GM12878 (cell line): Measurements from ENCODE around the gene PARP2. TPM values are rescaled to one million over a fixed set of nuclear protein-coding genes. Genes with fewer than 3 reads are reported as not detected.

ENCODE experiments used
- ATAC-seq: fragments of 200-7000 bp; cut with Tn5 transposase; 3 replicates; pipeline ENCODE4 v1.9.1; 2020; ENCODE audit warnings: mild to moderate bottlenecking, moderate library complexity
- BruUV-seq: library from RNA; stranded (reverse); fragments of 400-500 nt; replicated peaks from 2 replicates; lab custom pipeline; 2021; lab: Mats Ljungman, UMichigan
- CTCF ChIA-PET: fragments of 300-600 bp; sonication (Branson Sonifier 250); formaldehyde crosslinking; extraction: SDS; loops from one replicate; lab custom pipeline; 2021; ENCODE audit warnings: inconsistent platforms; lab: Yijun Ruan, JAX
- POLR2A ChIA-PET: fragments of 350-600 bp; formaldehyde crosslinking; extraction: SDS; loops from one replicate; lab custom pipeline; 2021; ENCODE audit warnings: inconsistent platforms; lab: Charles Lee
- RAD21 ChIA-PET: fragments of 300-600 bp; sonication (Branson Sonifier 250); formaldehyde crosslinking; loops from one replicate; lab custom pipeline; 2023; ENCODE audit warnings: antibody characterized with exemption; ENCODE audit not compliant: unreplicated experiment; lab: Charles Lee
- SMC1A ChIA-PET: fragments of 300-600 bp; sonication (Branson Sonifier 250); formaldehyde crosslinking; loops from one replicate; lab custom pipeline; 2023; ENCODE audit not compliant: unreplicated experiment, uncharacterized antibody; lab: Charles Lee
- DNase-seq: peaks from one replicate; pipeline ENCODE4 v3.0.0-alpha.2; 2011; ENCODE audit warnings: low read depth, low spot score
- FAIRE-seq: peaks from 3 replicates; lab custom pipeline; 2011; peaks lifted over from hg19 to GRCh38; lab: Jason Lieb, UNC
- H2AFZ ChIP-seq: 2 replicates; pipeline ENCODE4 v1.6.0; 2011; ENCODE audit warnings: low read depth, low read length, control low read depth; ENCODE audit not compliant: control insufficient read depth
- H3K27ac ChIP-seq: 2 replicates; pipeline ENCODE4 v1.5.1; 2011; ENCODE audit warnings: control low read depth; ENCODE audit not compliant: control insufficient read depth, insufficient read depth
- H3K27me3 ChIP-seq, 2 experiments: replicated peaks in 1 of 2; 2 replicates each; pipeline versions ENCODE4 v1.6.0 to v1.6.1; 2011; ENCODE audit warnings: low read length in 1 of 2; ENCODE audit not compliant: control insufficient read depth in 2 of 2, insufficient read depth in 2 of 2
- H3K36me3 ChIP-seq, 2 experiments: 2 replicates each; pipeline ENCODE4 v1.5.1; 2011; ENCODE audit warnings: low read length in 1 of 2; ENCODE audit not compliant: control insufficient read depth in 2 of 2, insufficient read depth in 2 of 2
- H3K4me1 ChIP-seq: 2 replicates; pipeline ENCODE4 v1.6.1; 2011; ENCODE audit warnings: mild to moderate bottlenecking, low read length, moderate library complexity, mixed read lengths; ENCODE audit not compliant: control insufficient read depth, insufficient read depth
- H3K4me2 ChIP-seq: 2 replicates; pipeline ENCODE4 v1.6.0; 2011; ENCODE audit warnings: control low read depth; ENCODE audit not compliant: control insufficient read depth, insufficient read depth
- H3K4me3 ChIP-seq: fragments of 200-600 bp; sonication (generic); 2 replicates; pipeline ENCODE4 v1.5.1; 2016
- H3K79me2 ChIP-seq: 2 replicates; pipeline ENCODE4 v1.6.0; 2011; ENCODE audit warnings: low read length; ENCODE audit not compliant: control insufficient read depth, insufficient read depth
- H3K9ac ChIP-seq: 2 replicates; pipeline ENCODE4 v1.8.0; 2011; ENCODE audit warnings: low read length, control low read depth, mixed read lengths; ENCODE audit not compliant: control insufficient read depth, insufficient read depth
- H3K9me3 ChIP-seq: replicated peaks from 3 replicates; pipeline ENCODE4 v1.5.1; 2011; ENCODE audit warnings: mild to moderate bottlenecking, low read length; ENCODE audit not compliant: control insufficient read depth, insufficient read depth
- H4K20me1 ChIP-seq: 2 replicates; pipeline ENCODE4 v1.6.0; 2011; ENCODE audit not compliant: control insufficient read depth, insufficient read depth
- ATF7 ChIP-seq: fragments of 450-650 bp; IDR thresholded peaks from 2 replicates; pipeline ENCODE4 v1.6.1; 2016; ENCODE audit warnings: low read depth, mild to moderate bottlenecking
- CHD2 ChIP-seq: IDR thresholded peaks from 2 replicates; pipeline ENCODE4 v1.6.1; 2011; ENCODE audit warnings: low read depth, low read length, improper control_type of control experiment, borderline replicate concordance
- CREM ChIP-seq: IDR thresholded peaks from 2 replicates; pipeline ENCODE4 v1.6.1; 2014; ENCODE audit warnings: antibody characterized with exemption, low read depth
- CTCF ChIP-seq, 3 experiments: IDR thresholded peaks in 2 of 3; conservative IDR thresholded peaks in 1 of 3; 2 replicates each; pipeline ENCODE4 v1.5.1; 2011; ENCODE audit warnings: low read depth in 3 of 3, low read length in 3 of 3, mild to moderate bottlenecking in 3 of 3, control low read depth in 2 of 3, moderate library complexity in 2 of 3, inconsistent platforms in 1 of 3, mixed read lengths in 1 of 3; ENCODE audit not compliant: control insufficient read depth in 2 of 3, insufficient read depth in 1 of 3; ENCODE audit errors: extremely low read depth in 1 of 3
- MXI1 ChIP-seq: fragments of 150-350 bp; IDR thresholded peaks from 2 replicates; pipeline ENCODE4 v1.6.1; 2011; ENCODE audit warnings: low read depth, mild to moderate bottlenecking, inconsistent platforms, low read length, improper control_type of control experiment
- NR2F1 ChIP-seq: fragments of 450-650 bp; conservative IDR thresholded peaks from 2 replicates; pipeline ENCODE4 v1.6.1; 2017; ENCODE audit warnings: mild to moderate bottlenecking
- RAD21 ChIP-seq: IDR thresholded peaks from 2 replicates; pipeline ENCODE4 v1.6.1; 2011; ENCODE audit warnings: mild to moderate bottlenecking, low read depth, low read length, moderate library complexity; ENCODE audit not compliant: insufficient read depth
- RFX5 ChIP-seq: IDR thresholded peaks from 2 replicates; pipeline ENCODE4 v1.6.1; 2011; ENCODE audit warnings: low read depth, low read length, improper control_type of control experiment
- SMARCA5 ChIP-seq: fragments of 450-650 bp; IDR thresholded peaks from 2 replicates; pipeline ENCODE4 v1.6.1; 2017; ENCODE audit warnings: mild to moderate bottlenecking
- SMC3 ChIP-seq: IDR thresholded peaks from 2 replicates; pipeline ENCODE4 v1.6.1; 2011; ENCODE audit warnings: low read length, improper control_type of control experiment, borderline replicate concordance
- ZBED1 ChIP-seq: IDR thresholded peaks from 2 replicates; pipeline ENCODE4 v1.6.1; 2016; ENCODE audit warnings: borderline replicate concordance
- WGBS: methylation state at CpG from one replicate; pipeline ENCODE4 v1.1.6; 2016; ENCODE audit warnings: low lambda C conversion rate; ENCODE audit not compliant: insufficient replicate concordance, insufficient coverage; ENCODE audit errors: missing lambda C conversion rate; 5-methylcytosine and 5-hydroxymethylcytosine counted together
- in situ Hi-C: fragments of 300-500 bp; cut with MboI; formaldehyde crosslinking; loops from 9 replicates; pipeline ENCODE4 v1.14.3; 2018; ENCODE audit warnings: mixed read lengths
- intact Hi-C: fragments of 100-400 bp; cut with micrococcal nuclease; formaldehyde crosslinking; loops from one replicate; pipeline ENCODE4 v1.14.2; 2022; ENCODE audit not compliant: unreplicated experiment
- polyA plus RNA-seq, 11 experiments: library from polyadenylated mRNA; depleted of rRNA in 4 of 11; unstranded in 6 of 11; stranded (reverse) in 5 of 11; fragments of >200 nt; fragmentation: Nextera tagmentation in 4 of 11; fragmentation: Illumina TruSeq in 1 of 11; extraction: Ambion mirVana in 4 of 11; extraction: Trizol in 1 of 11; gene quantifications; 1 replicate in 1 of 11; 2 replicates in 10 of 11; pipeline versions ENCODE4 v1.2.1 to v1.2.3, GENCODE V29; 2011 to 2016; ENCODE audit warnings: inconsistent platforms in 2 of 11, missing spikeins in 2 of 11, low read depth in 1 of 11
- total RNA-seq, 4 experiments: library from RNA; depleted of rRNA in 3 of 4; stranded (reverse); fragments of >200 nt in 3 of 4; fragmentation: Illumina TruSeq in 1 of 4; extraction: Trizol in 1 of 4; gene quantifications; 2 replicates each; pipeline versions ENCODE4 v1.2.1 to v1.2.3, GENCODE V29; 2013 to 2021

PARP2 gene
- total and polyA plus RNA-seq, 10 of the 15 experiments (the other 5 are each of a cell fraction or from before 2014, with no cell fraction given): 26.7 to 75.4 (median 42.3) TPM

DNA sequence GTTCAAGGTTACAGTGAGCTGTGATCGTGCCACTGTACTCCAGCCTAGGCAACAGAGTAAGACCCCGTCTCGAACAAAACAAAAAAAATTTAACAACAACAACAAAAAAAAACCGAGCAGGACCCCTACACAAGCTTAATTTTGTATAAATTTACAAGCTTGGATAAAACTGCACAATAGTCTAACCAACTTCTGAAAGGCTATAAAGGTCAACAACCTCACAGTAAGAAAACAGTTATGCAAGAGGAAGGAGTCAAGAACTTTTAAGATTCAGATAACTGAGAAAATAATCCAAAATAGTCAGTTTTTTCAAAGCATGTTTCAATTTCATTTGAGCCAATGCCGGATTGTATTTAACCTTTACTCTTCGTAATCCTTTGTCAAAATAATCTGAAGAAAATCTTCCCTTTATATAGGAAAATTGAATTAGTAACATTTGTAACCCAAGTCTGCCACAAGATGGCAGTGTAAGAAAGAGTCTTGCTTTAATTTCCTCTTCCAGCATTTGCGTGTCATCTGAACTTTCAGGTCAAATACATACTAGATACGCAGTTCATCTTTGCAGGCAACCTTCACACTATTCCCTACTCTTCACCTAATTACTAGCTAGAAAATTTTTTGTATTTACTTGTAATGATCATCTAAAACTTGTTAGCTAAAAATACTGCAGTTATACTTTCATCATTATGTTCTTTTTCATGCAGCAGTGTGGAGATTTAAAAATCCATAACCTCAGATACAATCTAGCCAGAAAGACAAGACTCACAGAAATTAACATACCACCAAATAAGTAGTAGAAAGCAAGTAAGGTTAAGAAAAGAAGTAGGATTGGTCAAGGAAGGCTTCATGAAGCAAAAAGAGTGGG lies 16.2 kb upstream of the PARP2 start:
- ChIA-PET POLR2A (interaction anchor here (1.0 to 7.4 kb wide), 4 partner anchors 15 to 280 kb away, joined by 3 to 96 read pairs (median 6); partner anchors contain the start of genes PARP2, PIP4P1 and TEP1), CTCF (interaction anchor here (0.6 to 11.3 kb wide), 58 partner anchors 10 to 546 kb away, joined by 3 to 216 read pairs (median 5); partner anchors contain the start of genes ANG, APEX1, OSGEP and PARP2), SMC1A (interaction anchor here (0.6 to 7.4 kb wide), 38 partner anchors 8 to 365 kb away, joined by 3 to 110 read pairs (median 4); partner anchors contain the start of genes APEX1, OSGEP, PARP2 and PIP4P1), RAD21 (interaction anchor here (0.8 to 7.9 kb wide), 29 partner anchors 9 to 530 kb away, joined by 3 to 78 read pairs (median 4); partner anchors contain the start of genes APEX1, PARP2, PIP4P1 and TEP1)
- 49% methylated on average over 8 of the region's 8 CpGs for WGBS
- Histone ChIP-seq H3K79me2 (peaks cover 45% of the 10 kb centered on the region), H3K4me3 (peak overlapping the region; percentile 50; the same call in 1 of the 2 replicates), H3K27me3 (no peaks in the 10 kb centered on the region), H3K4me1 (no peaks in the 10 kb centered on the region), H3K4me2 (0 out of 2 replicates have a peak overlapping the region, but pooled peaks have one; percentile 23), H3K9ac (no peak overlapping the region), H3K9me3 (no peaks in the 10 kb centered on the region), H4K20me1 (peaks cover 3% of the 10 kb centered on the region; the same call in 1 of the 2 replicates), H2AFZ (no peak overlapping the region), H3K36me3 (peaks cover 2 to 28% of the 10 kb centered on the region in 2 experiments), H3K27ac (no peak overlapping the region)
- TF ChIP-seq CTCF (IDR thresholded peaks at IDR 0.05 in 2 of 3, conservative IDR thresholded peaks at IDR 0.05 in 1 of 3; ENCODE audit: control insufficient read depth in 2 of 3, extremely low read depth in 1 of 3, insufficient read depth in 1 of 3, low read depth in 3 of 3, low read length in 3 of 3): peak; percentile 51 to 81 (median 62); a peak in 5 of 6 replicates
- TF ChIP-seq MXI1: no peak
- TF ChIP-seq CREM: 0 out of 2 replicates have a peak, but pooled peaks have one; percentile 10
- peak; percentile 80 for TF ChIP-seq RAD21
- TF ChIP-seq ATF7: 0 out of 2 replicates have a peak, but pooled peaks have one; percentile 12
- no peak for TF ChIP-seq RFX5
- peak; percentile 85 for TF ChIP-seq SMC3
- TF ChIP-seq SMARCA5: 0 out of 2 replicates have a peak, but pooled peaks have one; percentile 48
- TF ChIP-seq CHD2: no peak
- peak; percentile 69 for TF ChIP-seq NR2F1
- no peak for TF ChIP-seq ZBED1
- in situ Hi-C loops: loop anchor here (5.0 kb wide), 1 partner anchor 280 kb away; no protein-coding TSS in a partner anchor
- no TSS peak for BruUV-seq
- intact Hi-C loops: loop anchor here (1.0 to 5.0 kb wide), 4 partner anchors 86 to 356 kb away; partner anchors contain the start of gene TEP1
- FAIRE-seq (peak; percentile 91), DNase-seq (peak; percentile 35), ATAC-seq (peak; percentile 62)
